ENCODE measurements around the gene DOCK1.

DOCK1 gene

GRCh38 chr10:127013691-127014473, 108.7 kb downstream of the DOCK1 start:
- H3K27ac ChIP-seq: peak overlapping the region; percentile 67
- TF ChIP-seq, protein P1, sequence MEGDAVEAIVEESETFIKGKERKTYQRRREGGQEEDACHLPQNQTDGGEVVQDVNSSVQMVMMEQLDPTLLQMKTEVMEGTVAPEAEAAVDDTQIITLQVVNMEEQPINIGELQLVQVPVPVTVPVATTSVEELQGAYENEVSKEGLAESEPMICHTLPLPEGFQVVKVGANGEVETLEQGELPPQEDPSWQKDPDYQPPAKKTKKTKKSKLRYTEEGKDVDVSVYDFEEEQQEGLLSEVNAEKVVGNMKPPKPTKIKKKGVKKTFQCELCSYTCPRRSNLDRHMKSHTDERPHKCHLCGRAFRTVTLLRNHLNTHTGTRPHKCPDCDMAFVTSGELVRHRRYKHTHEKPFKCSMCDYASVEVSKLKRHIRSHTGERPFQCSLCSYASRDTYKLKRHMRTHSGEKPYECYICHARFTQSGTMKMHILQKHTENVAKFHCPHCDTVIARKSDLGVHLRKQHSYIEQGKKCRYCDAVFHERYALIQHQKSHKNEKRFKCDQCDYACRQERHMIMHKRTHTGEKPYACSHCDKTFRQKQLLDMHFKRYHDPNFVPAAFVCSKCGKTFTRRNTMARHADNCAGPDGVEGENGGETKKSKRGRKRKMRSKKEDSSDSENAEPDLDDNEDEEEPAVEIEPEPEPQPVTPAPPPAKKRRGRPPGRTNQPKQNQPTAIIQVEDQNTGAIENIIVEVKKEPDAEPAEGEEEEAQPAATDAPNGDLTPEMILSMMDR (conservative IDR thresholded peaks at IDR 0.05): no peak
- TF ChIP-seq ZFX (IDR thresholded peaks at IDR 0.05): no peak

DNA sequence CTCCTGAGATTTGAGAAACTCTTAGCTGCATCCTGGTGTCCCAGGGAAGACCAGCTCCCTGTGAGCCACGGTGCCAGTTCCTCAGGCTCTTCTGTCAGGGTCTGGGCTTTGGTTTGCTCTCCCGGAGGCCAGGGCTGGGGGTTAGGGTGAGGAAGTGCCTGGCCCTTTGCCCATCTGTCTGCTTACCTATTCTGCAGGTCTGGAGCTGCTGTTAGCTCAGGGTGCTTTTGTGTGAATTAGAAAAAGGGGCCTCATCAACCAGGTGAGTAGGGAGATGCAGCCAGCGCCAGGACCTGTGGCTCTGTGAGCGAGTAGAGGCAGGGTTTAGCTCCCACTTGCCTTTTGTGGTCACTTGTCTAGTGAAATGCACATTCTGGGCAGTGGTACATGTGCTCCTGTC, 109.4 kb downstream of the DOCK1 start:
- no peak overlapping the region for H3K27ac ChIP-seq
- TF ChIP-seq ZFX (IDR thresholded peaks at IDR 0.05): no peak
- TF ChIP-seq, protein P1 (conservative IDR thresholded peaks at IDR 0.05): no peak

DNA sequence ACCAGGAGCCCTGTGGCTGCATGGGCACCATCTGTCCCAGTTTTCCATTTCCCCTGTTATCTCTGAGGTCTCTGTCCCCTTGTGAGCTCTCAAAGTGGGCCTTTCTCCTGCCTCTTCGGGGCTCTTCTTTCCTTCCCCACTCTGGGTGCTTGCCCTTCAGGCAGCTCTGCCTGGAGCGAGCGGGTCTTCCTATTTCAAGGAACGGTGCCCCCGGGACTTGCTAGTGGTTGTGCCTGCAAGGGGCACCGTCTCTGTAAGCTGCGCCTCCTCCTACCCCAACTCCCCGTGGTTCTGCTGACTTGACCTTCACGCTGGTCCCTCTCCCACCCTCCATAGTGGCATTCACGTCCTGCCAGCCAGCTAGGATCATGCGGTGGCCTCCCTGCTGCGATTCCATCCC, 110.1 kb downstream of the DOCK1 start:
- TF ChIP-seq ZFX (IDR thresholded peaks at IDR 0.05): no peak
- TF ChIP-seq, protein P1 (conservative IDR thresholded peaks at IDR 0.05): no peak
- H3K27ac ChIP-seq: no peak overlapping the region

DNA sequence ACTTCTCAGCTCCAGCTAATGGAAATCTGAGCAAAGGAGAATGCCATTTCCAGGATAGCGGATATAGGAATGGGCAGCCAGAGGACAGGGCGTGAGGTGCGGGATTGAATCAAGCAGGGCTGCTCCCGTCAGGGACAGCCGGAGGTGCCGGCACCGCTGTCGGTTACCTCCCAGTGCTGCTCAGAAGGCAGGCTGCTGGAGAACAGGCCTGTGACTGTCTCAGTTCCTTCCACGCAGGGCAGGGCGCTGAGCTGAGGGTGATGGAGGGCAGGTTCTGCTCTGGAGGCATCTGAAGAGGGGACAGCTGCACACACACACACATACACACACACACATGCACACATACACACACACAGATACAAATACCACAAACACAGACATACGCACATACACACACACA, 111.1 kb downstream of the DOCK1 start:
- no peak for TF ChIP-seq ZFX (IDR thresholded peaks at IDR 0.05)
- TF ChIP-seq, protein P1 (conservative IDR thresholded peaks at IDR 0.05): no peak
- no peak overlapping the region for H3K27ac ChIP-seq

- TF ChIP-seq, protein P1 (conservative IDR thresholded peaks at IDR 0.05): no peak
- TF ChIP-seq ZFX (IDR thresholded peaks at IDR 0.05): no peak
- H3K27ac ChIP-seq: no peak overlapping the region
Measured at GRCh38 chr10:127017541-127018297, 112.5 kb downstream of the DOCK1 start.

DNA sequence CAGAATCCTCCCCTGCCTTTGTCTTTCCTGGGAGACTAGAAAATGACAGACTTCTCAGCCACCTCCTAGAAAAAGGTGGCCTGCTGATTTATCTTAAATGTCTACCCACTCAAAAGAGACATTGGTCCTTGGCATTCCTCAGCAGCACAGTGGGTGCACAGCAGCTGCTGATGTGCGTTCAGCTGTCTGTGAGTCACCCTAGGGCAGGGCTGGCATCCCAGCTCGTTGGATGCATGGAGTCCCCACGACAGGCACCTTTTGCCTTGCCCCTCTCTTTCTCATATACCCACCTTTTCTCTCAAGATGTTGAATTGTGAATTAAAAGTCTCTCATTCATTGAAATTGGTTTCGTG, 113.0 kb downstream of the DOCK1 start:
- H3K27ac ChIP-seq: no peak overlapping the region
- TF ChIP-seq ZFX (IDR thresholded peaks at IDR 0.05): no peak
- TF ChIP-seq, protein P1 (conservative IDR thresholded peaks at IDR 0.05): no peak

DNA sequence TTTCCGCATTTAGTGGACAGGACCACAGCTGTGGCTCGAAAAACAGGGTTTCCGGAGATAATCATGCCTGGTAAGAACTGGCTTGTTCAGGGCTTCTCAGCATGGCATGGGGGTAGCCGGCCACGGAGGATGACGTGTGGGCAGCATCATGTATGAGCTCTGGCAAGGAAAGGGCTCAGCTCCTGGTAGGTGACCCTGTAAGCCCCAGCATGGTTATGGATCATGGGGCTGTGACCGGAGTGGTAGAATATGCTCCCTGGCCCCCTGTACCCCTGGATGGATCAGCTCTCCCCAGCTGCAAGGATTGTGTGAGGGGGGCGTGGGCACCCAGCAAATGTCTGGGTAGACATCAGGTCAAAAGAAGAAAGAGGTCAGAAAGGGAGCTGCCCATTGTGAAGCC, 113.5 kb downstream of the DOCK1 start:
- H3K27ac ChIP-seq: no peak overlapping the region
- no peak for TF ChIP-seq ZFX (IDR thresholded peaks at IDR 0.05)
- TF ChIP-seq, protein P1 (conservative IDR thresholded peaks at IDR 0.05): no peak

All from C4-2B (cell line).